ENCODE measurements around the gene DAAM2. TPM values are rescaled to one million over a fixed set of nuclear protein-coding genes. Genes with fewer than 3 reads are reported as not detected.

DAAM2 gene
- total and polyA plus RNA-seq, 4 donors, result 1.9 to 17.0 (median 4.4) TPM

GRCh38 chr6:39821742-39822532 lies 29.8 kb downstream of the DAAM2 start:
- H3K4me3 ChIP-seq (ENCODE audit: low read depth in 1 of 3, low read length in 3 of 3), result no peak overlapping the region
- no peak for DNase-seq (ENCODE audit: low spot score)
- H3K27me3 ChIP-seq (ENCODE audit: control insufficient read depth in 4 of 4, insufficient read depth in 4 of 4, low read length in 3 of 4), result no peaks in the 10 kb centered on the region
- H3K9ac ChIP-seq (ENCODE audit: low read depth in 1 of 2, low read length in 2 of 2), result no peak overlapping the region
- peak overlapping the region in 1 of 2 donors; percentile 56 for H3K27ac ChIP-seq (ENCODE audit: low read depth in 1 of 2, low read length in 2 of 2)
- TF ChIP-seq NR2F2 (IDR thresholded peaks at IDR 0.05), result peak; percentile 89
- no peak for TF ChIP-seq ATF3 (IDR thresholded peaks at IDR 0.05)
- TF ChIP-seq FOXA1 (IDR thresholded peaks at IDR 0.05), result no peak
- H3K4me1 ChIP-seq (ENCODE audit: control insufficient read depth in 4 of 4, insufficient read depth in 4 of 4, low read length in 3 of 4), result no peaks in the 10 kb centered on the region
- no peaks in the 10 kb centered on the region for H3K9me3 ChIP-seq (ENCODE audit: control insufficient read depth in 4 of 4, low read length in 3 of 4)
- no peaks in the 10 kb centered on the region for H3K36me3 ChIP-seq (ENCODE audit: control insufficient read depth in 4 of 4, insufficient read depth in 3 of 4, low read depth in 1 of 4, low read length in 3 of 4)
- 85% methylated on average over 7 of the region's 7 CpGs for WGBS

- 79% methylated on average over 8 of the region's 8 CpGs for WGBS
- Histone ChIP-seq H3K27ac (ENCODE audit: low read depth in 1 of 2, low read length in 2 of 2) (no peak overlapping the region), H3K9ac (ENCODE audit: low read depth in 1 of 2, low read length in 2 of 2) (no peak overlapping the region), H3K27me3 (ENCODE audit: control insufficient read depth in 4 of 4, insufficient read depth in 4 of 4, low read length in 3 of 4) (no peaks in the 10 kb centered on the region), H3K9me3 (ENCODE audit: control insufficient read depth in 4 of 4, low read length in 3 of 4) (no peaks in the 10 kb centered on the region), H3K36me3 (ENCODE audit: control insufficient read depth in 4 of 4, insufficient read depth in 3 of 4, low read depth in 1 of 4, low read length in 3 of 4) (no peaks in the 10 kb centered on the region), H3K4me3 (ENCODE audit: low read depth in 1 of 3, low read length in 3 of 3) (no peak overlapping the region), H3K4me1 (ENCODE audit: control insufficient read depth in 4 of 4, insufficient read depth in 4 of 4, low read length in 3 of 4) (no peaks in the 10 kb centered on the region)
- no peak for DNase-seq (ENCODE audit: low spot score)
- TF ChIP-seq HNF4G (IDR thresholded peaks at IDR 0.05) (no peak), EGR1 (IDR thresholded peaks at IDR 0.05; ENCODE audit: low read depth in 2 of 2) (no peak), RXRA (IDR thresholded peaks at IDR 0.05) (peak; percentile 70 to 89), YY1 (IDR thresholded peaks at IDR 0.05) (no peak), ATF3 (IDR thresholded peaks at IDR 0.05) (no peak), RAD21 (IDR thresholded peaks at IDR 0.05) (peak in 1 of 2 donors; percentile 21), GABPA (IDR thresholded peaks at IDR 0.05 in 1 of 2, conservative IDR thresholded peaks at IDR 0.05 in 1 of 2) (no peak), FOXA1 (IDR thresholded peaks at IDR 0.05) (no peak), CTCF (IDR thresholded peaks at IDR 0.05; ENCODE audit: low read depth, low read length, missing input control) (no peak), REST (IDR thresholded peaks at IDR 0.05) (no peak), NR2F2 (IDR thresholded peaks at IDR 0.05) (peak; percentile 98), ZBTB33 (IDR thresholded peaks at IDR 0.05) (no peak), FOXA2 (IDR thresholded peaks at IDR 0.05) (no peak), SP1 (IDR thresholded peaks at IDR 0.05) (peak; percentile 88), MAX (IDR thresholded peaks at IDR 0.05) (no peak), JUND (IDR thresholded peaks at IDR 0.05) (no peak), TAF1 (conservative IDR thresholded peaks at IDR 0.05) (no peak), HNF4A (conservative IDR thresholded peaks at IDR 0.05) (no peak)
These were observed 31.0 kb downstream of the DAAM2 start for GRCh38 chr6:39822846-39823815.

Measured in liver (tissue), 9 donors.